Fibroblast of lung (primary cell): ENCODE results near the gene ULBP1. TPM values are rescaled to one million over a fixed set of nuclear protein-coding genes. Genes with fewer than 3 reads are reported as not detected.
"Not testable (repeated sequence)": the region's sequence is repeated elsewhere in the genome, so short reads cannot be mapped to it uniquely, and the experiment has no call there.

Experiments
- DNase-seq, 2 donors: peaks; one replicate each; pipeline versions ENCODE4 v3.0.0 to v3.0.0-alpha.2; 2010; ENCODE audit warnings: low read depth in 2 of 2
- H2AFZ ChIP-seq: 2 replicates; pipeline ENCODE4 v1.5.1; 2012; ENCODE audit warnings: low read length, control low read depth, inconsistent platforms
- H3K27ac ChIP-seq: 2 replicates; pipeline ENCODE4 v1.5.1; 2011; ENCODE audit warnings: low read length, control low read depth; ENCODE audit not compliant: insufficient read depth
- H3K27me3 ChIP-seq: 2 replicates; pipeline ENCODE4 v1.5.1; 2011; ENCODE audit warnings: mild to moderate bottlenecking, low read length; ENCODE audit not compliant: control insufficient read depth, insufficient read depth
- H3K36me3 ChIP-seq: 2 replicates; pipeline ENCODE4 v1.5.1; 2011; ENCODE audit warnings: low read length; ENCODE audit not compliant: control insufficient read depth, insufficient read depth
- H3K4me1 ChIP-seq: 2 replicates; pipeline ENCODE4 v1.5.1; 2011; ENCODE audit warnings: low read length; ENCODE audit not compliant: control insufficient read depth, insufficient read depth; ENCODE audit errors: extremely low read depth
- H3K4me2 ChIP-seq: 2 replicates; pipeline ENCODE4 v1.5.1; 2011; ENCODE audit warnings: low read length, control low read depth; ENCODE audit not compliant: insufficient read depth; ENCODE audit errors: extremely low read depth
- H3K4me3 ChIP-seq, 4 experiments: fragments of 200-600 bp in 1 of 4; sonication (generic) in 1 of 4; replicated peaks in 1 of 4; 2 replicates each; pipeline ENCODE4 v1.5.1; 2011 to 2016; ENCODE audit warnings: low read length in 4 of 4, low read depth in 3 of 4, mild to moderate bottlenecking in 3 of 4, control low read depth in 2 of 4, inconsistent platforms in 1 of 4, mixed read lengths in 1 of 4; ENCODE audit not compliant: insufficient read depth in 1 of 4; ENCODE audit errors: control extremely low read depth in 1 of 4
- H3K79me2 ChIP-seq: 2 replicates; pipeline ENCODE4 v1.5.1; 2012; ENCODE audit warnings: mild to moderate bottlenecking, low read length, inconsistent platforms; ENCODE audit not compliant: control insufficient read depth, insufficient read depth
- H3K9ac ChIP-seq: 2 replicates; pipeline ENCODE4 v1.5.1; 2011; ENCODE audit warnings: mild to moderate bottlenecking, low read length, control low read depth; ENCODE audit not compliant: insufficient read depth
- H3K9me3 ChIP-seq: 2 replicates; pipeline ENCODE4 v1.5.1; 2012; ENCODE audit warnings: low read depth, low read length; ENCODE audit not compliant: control insufficient read depth, insufficient read depth
- H4K20me1 ChIP-seq: 2 replicates; pipeline ENCODE4 v1.5.1; 2011; ENCODE audit warnings: low read length; ENCODE audit not compliant: control insufficient read depth, insufficient read depth; ENCODE audit errors: extremely low read depth
- CTCF ChIP-seq, 2 donors: IDR thresholded peaks in 1 of 2; conservative IDR thresholded peaks in 1 of 2; 1 replicate in 1 of 2; 2 replicates in 1 of 2; pipeline ENCODE4 v1.5.1; 2011 to 2012; ENCODE audit warnings: low read length in 2 of 2, control low read depth in 1 of 2, inconsistent platforms in 1 of 2, low read depth in 1 of 2, mild to moderate bottlenecking in 1 of 2
- EZH2 ChIP-seq: IDR thresholded peaks from 2 replicates; pipeline ENCODE4 v1.5.1; 2012; ENCODE audit warnings: low read length, control low read depth, mild to moderate bottlenecking; ENCODE audit errors: missing control alignments
- polyA plus RNA-seq, 2 donors: library from polyadenylated mRNA; depleted of rRNA in 1 of 2; stranded (reverse) in 1 of 2; unstranded in 1 of 2; fragments of >200 nt; gene quantifications; 2 replicates each; pipeline ENCODE4 v1.2.1, GENCODE V29; 2011 to 2012; ENCODE audit warnings: missing spikeins in 1 of 2
- total RNA-seq: library from RNA; depleted of rRNA; stranded (reverse); fragments of >200 nt; gene quantifications from 2 replicates; pipeline ENCODE4 v1.2.1, GENCODE V29; 2014

ULBP1 gene
- total and polyA plus RNA-seq, 2 donors (not counting 1 experiment from before 2014, with no cell fraction given) = 0.83 to 1.1 TPM

- not testable (repeated sequence) for H4K20me1 ChIP-seq, DNase-seq, H3K27ac ChIP-seq, H3K4me3 ChIP-seq, H3K79me2 ChIP-seq, H3K36me3 ChIP-seq, H3K4me1 ChIP-seq, H2AFZ ChIP-seq, H3K4me2 ChIP-seq, H3K9ac ChIP-seq, H3K9me3 ChIP-seq
- peaks cover 44% of the 10 kb centered on the region for H3K27me3 ChIP-seq
Measured at GRCh38 chr6:149955654-149956317, 8.0 kb upstream of the ULBP1 start.

DNA sequence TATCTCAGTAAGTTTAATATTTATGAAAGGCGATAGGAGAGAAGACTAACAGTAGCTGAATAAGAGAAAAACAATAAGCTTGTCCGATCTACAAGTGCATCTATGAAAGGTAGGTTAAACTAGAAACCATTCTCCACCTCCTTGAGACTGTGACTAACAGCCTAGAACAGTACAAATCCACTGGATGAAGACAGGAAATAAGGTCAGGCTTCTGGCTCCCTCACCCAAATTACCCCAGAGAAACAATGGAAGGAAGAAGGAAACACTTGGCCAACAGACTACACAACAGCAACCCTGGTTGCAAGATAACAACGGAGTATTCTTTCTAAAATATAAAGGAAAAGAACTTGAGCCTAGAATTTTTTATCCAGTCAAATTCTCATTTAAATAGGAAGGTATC lies 5.6 kb upstream of the ULBP1 start:
- H3K9ac ChIP-seq, H3K4me3 ChIP-seq, H2AFZ ChIP-seq, DNase-seq, H3K79me2 ChIP-seq, H3K4me1 ChIP-seq, H3K36me3 ChIP-seq, H3K4me2 ChIP-seq, H3K9me3 ChIP-seq, H4K20me1 ChIP-seq, H3K27ac ChIP-seq: not testable (repeated sequence)
- H3K27me3 ChIP-seq = peaks cover 28% of the 10 kb centered on the region

- H3K9ac ChIP-seq, H2AFZ ChIP-seq, H3K36me3 ChIP-seq, H4K20me1 ChIP-seq, H3K4me3 ChIP-seq, DNase-seq, H3K9me3 ChIP-seq, H3K27ac ChIP-seq, H3K4me1 ChIP-seq, H3K4me2 ChIP-seq, H3K79me2 ChIP-seq: not testable (repeated sequence)
- peaks cover 30% of the 10 kb centered on the region for H3K27me3 ChIP-seq
Measured at GRCh38 chr6:149959806-149960205, 3.9 kb upstream of the ULBP1 start.

- peaks cover 30% of the 10 kb centered on the region for H3K27me3 ChIP-seq
- no peak for TF ChIP-seq EZH2
- TF ChIP-seq CTCF (conservative IDR thresholded peaks at IDR 0.05 in 1 of 2, IDR thresholded peaks at IDR 0.05 in 1 of 2; ENCODE audit: low read depth in 1 of 2, low read length in 2 of 2) = no peak
Measured at GRCh38 chr6:149960488-149960887, 3.3 kb upstream of the ULBP1 start.

More at GRCh38 chr6:149960488-149960887, 3.3 kb upstream of the ULBP1 start:
- Histone ChIP-seq H2AFZ (no peak overlapping the region), H3K27ac (no peak overlapping the region), H3K9me3 (no peaks in the 10 kb centered on the region), H3K4me3 (no peak overlapping the region), H3K4me1 (no peaks in the 10 kb centered on the region), H4K20me1 (no peaks in the 10 kb centered on the region), H3K79me2 (no peaks in the 10 kb centered on the region), H3K9ac (no peak overlapping the region), H3K36me3 (no peaks in the 10 kb centered on the region), H3K4me2 (no peak overlapping the region)
- no peak for DNase-seq
